K562 (cell line): ENCODE measurements around the gene MAP3K20. TPM values are rescaled to one million over a fixed set of nuclear protein-coding genes. Genes with fewer than 3 reads are reported as not detected.

Experiments
- AFF1 ChIP-seq, 2 experiments: fragments of 450-650 bp; IDR thresholded peaks; 2 replicates each; pipeline ENCODE4 v1.6.1; 2018; ENCODE audit warnings: mild to moderate bottlenecking in 2 of 2, low read depth in 1 of 2; ENCODE audit not compliant: partially characterized antibody in 2 of 2
- CBX2 ChIP-seq: fragments of 200-600 bp; sonication (generic); IDR thresholded peaks from one replicate; pipeline ENCODE4 v1.6.1; 2012; ENCODE audit warnings: mild to moderate bottlenecking, low read length, inconsistent platforms; ENCODE audit not compliant: insufficient read depth, poor library complexity, severe bottlenecking
- CHD2 ChIP-seq: IDR thresholded peaks from 2 replicates; pipeline ENCODE4 v1.6.1; 2011; ENCODE audit warnings: low read depth, low read length
- ESRRB ChIP-seq: fragments of 250-450 bp; sonication (Bioruptor Pico); IDR thresholded peaks from 2 replicates; pipeline ENCODE4 v1.5.0; 2020; ENCODE audit warnings: mild to moderate bottlenecking, moderate library complexity, borderline replicate concordance
- LCOR ChIP-seq: sonication (generic); formaldehyde crosslinking; IDR thresholded peaks from 2 replicates; pipeline ENCODE4 v1.8.0; 2022; ENCODE audit warnings: mild to moderate bottlenecking, missing genetic modification reagents
- PHF21A ChIP-seq: fragments of 450-650 bp; IDR thresholded peaks from 2 replicates; pipeline ENCODE4 v1.6.1; 2017; ENCODE audit warnings: low read depth, borderline replicate concordance
- PHF8 ChIP-seq: fragments of 200-600 bp; sonication (generic); IDR thresholded peaks from 2 replicates; pipeline ENCODE4 v1.6.1; 2012; ENCODE audit warnings: mixed run types, mild to moderate bottlenecking, inconsistent platforms, low read length, moderate library complexity, borderline replicate concordance
- SMARCC2 ChIP-seq: fragments of 450-650 bp; IDR thresholded peaks from 2 replicates; pipeline ENCODE4 v1.6.1; 2017; ENCODE audit warnings: antibody characterized with exemption, moderate library complexity, mild to moderate bottlenecking, low read depth
- STAT5B ChIP-seq: fragments of 250-450 bp; sonication (Bioruptor Pico); IDR thresholded peaks from 2 replicates; pipeline ENCODE4 v1.8.0; 2021; ENCODE audit warnings: mild to moderate bottlenecking, inconsistent platforms
- TGIF2 ChIP-seq: sonication (generic); formaldehyde crosslinking; IDR thresholded peaks from 2 replicates; pipeline ENCODE4 v1.8.1; 2022; ENCODE audit warnings: mild to moderate bottlenecking, missing genetic modification reagents, moderate library complexity
- ZBTB9 ChIP-seq: fragments of 450-650 bp; formaldehyde crosslinking; IDR thresholded peaks from 2 replicates; pipeline ENCODE4 v1.4.0; 2020; ENCODE audit warnings: mild to moderate bottlenecking, moderate library complexity
- ZNF217 ChIP-seq: sonication (generic); formaldehyde crosslinking; IDR thresholded peaks from 2 replicates; pipeline ENCODE4 v1.8.0; 2022; ENCODE audit warnings: mild to moderate bottlenecking, missing genetic modification reagents
- ZNF449 ChIP-seq: fragments of 250-450 bp; sonication (Bioruptor Pico); IDR thresholded peaks from 2 replicates; pipeline ENCODE4 v1.8.0; 2022; ENCODE audit warnings: moderate library complexity, mild to moderate bottlenecking, inconsistent platforms
- ZNF584 ChIP-seq: fragments of 200-800 bp; sonication (Bioruptor generic); IDR thresholded peaks from 2 replicates; pipeline ENCODE4 v1.6.1; 2016; ENCODE audit warnings: low read depth, mild to moderate bottlenecking, missing genetic modification characterization, missing compliant biosample characterization
- ZNF586 ChIP-seq: fragments of 450-650 bp; formaldehyde crosslinking; conservative IDR thresholded peaks from 2 replicates; pipeline ENCODE4 v1.4.0; 2020; ENCODE audit warnings: mild to moderate bottlenecking, moderate library complexity
- polyA plus RNA-seq, 8 experiments: library from polyadenylated mRNA; depleted of rRNA in 4 of 8; stranded (reverse) in 5 of 8; unstranded in 3 of 8; fragments of >200 nt; fragmentation: Nextera tagmentation in 2 of 8; fragmentation: Illumina TruSeq in 1 of 8; extraction: Ambion mirVana in 2 of 8; extraction: Trizol in 1 of 8; gene quantifications; 2 replicates each; pipeline versions ENCODE4 v1.2.1 to v1.2.3, GENCODE V29; 2011 to 2014; ENCODE audit warnings: inconsistent platforms in 1 of 8, missing spikeins in 1 of 8
- total RNA-seq, 7 experiments: library from RNA; depleted of rRNA in 6 of 7; stranded (reverse); fragments of >200 nt in 6 of 7; fragmentation: Illumina TruSeq in 2 of 7; extraction: Trizol in 2 of 7; gene quantifications; 2 replicates each; pipeline versions ENCODE4 v1.2.1 to v1.2.3, GENCODE V29; 2011 to 2021; ENCODE audit warnings: low replicate concordance in 1 of 7
- TF ChIP-seq, protein P1 (sequence below), 2 experiments: fragments of 200-800 bp in 1 of 2; sonication (Bioruptor generic) in 1 of 2; sonication (generic) in 1 of 2; formaldehyde crosslinking in 1 of 2; IDR thresholded peaks in 1 of 2; conservative IDR thresholded peaks in 1 of 2; 2 replicates each; pipeline versions ENCODE4 v1.5.0 to v1.6.1; 2016 to 2020; ENCODE audit warnings: missing compliant biosample characterization in 1 of 2, missing genetic modification characterization in 1 of 2, missing genetic modification reagents in 1 of 2
- TF ChIP-seq, protein P2 (sequence below): fragments of 250-450 bp; sonication (Bioruptor Pico); IDR thresholded peaks from 2 replicates; pipeline ENCODE4 v1.4.0; 2020

Gene MAP3K20
- total and polyA plus RNA-seq, 9 of the 15 experiments (the other 6 are each of a cell fraction or from before 2014, with no cell fraction given): 9.8 to 34.2 (median 27.3) TPM

DNA sequence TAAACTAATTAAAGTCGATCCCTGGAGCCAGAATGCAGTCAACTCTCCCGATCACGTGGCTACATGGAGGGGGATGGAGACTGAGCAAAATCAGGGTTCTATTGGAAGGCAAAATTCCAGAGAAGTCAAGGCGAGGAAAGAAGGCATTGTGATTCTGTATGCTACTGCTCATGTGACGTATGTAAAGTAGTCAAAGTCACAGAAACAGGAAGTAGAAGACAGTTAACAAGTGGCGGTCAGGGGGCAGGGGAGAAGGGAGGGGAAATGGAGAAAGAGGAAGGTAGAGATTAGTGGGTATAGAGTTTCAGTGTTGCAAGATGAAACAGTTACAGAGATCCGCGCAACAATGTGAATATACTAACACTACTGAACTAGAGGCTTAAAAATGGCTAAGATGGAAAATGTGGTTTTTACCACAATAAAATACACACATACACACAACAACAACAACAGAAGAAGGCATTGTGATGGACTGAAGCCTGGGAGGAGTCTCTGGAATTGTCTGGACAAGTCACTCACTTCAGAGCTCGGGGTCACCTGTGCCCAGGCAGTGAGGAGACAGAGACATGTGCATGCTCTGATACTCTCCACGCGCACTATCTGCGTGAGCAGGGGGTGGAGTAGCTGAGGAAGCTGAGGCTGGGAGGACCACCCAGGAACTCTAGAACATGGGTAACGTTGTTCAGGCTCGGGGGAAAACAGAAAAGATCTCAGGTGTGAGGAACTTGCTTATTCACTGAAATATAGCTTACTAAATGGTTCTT, 189.1 kb downstream of the MAP3K20 start (continued):
- TF ChIP-seq TGIF2 (CRISPR knock-in tag) (no peak), ZNF586 (CRISPR knock-in tag) (no peak), ZNF217 (CRISPR knock-in tag) (no peak), CHD2 (no peak), ZNF449 (CRISPR knock-in tag) (no peak), STAT5B (no peak), ESRRB (CRISPR knock-in tag) (no peak), AFF1 (IDR thresholded peaks at IDR 0.05; ENCODE audit: low read depth in 1 of 2, partially characterized antibody in 2 of 2) (no peak), LCOR (CRISPR knock-in tag) (no peak), ZBTB9 (CRISPR knock-in tag) (0 out of 2 replicates have a peak, but pooled peaks have one; percentile 37), PHF8 (no peak), PHF21A (no peak), SMARCC2 (no peak), CBX2 (no peak), ZNF584 (CRISPR knock-in tag) (no peak)
- TF ChIP-seq, protein P1, sequence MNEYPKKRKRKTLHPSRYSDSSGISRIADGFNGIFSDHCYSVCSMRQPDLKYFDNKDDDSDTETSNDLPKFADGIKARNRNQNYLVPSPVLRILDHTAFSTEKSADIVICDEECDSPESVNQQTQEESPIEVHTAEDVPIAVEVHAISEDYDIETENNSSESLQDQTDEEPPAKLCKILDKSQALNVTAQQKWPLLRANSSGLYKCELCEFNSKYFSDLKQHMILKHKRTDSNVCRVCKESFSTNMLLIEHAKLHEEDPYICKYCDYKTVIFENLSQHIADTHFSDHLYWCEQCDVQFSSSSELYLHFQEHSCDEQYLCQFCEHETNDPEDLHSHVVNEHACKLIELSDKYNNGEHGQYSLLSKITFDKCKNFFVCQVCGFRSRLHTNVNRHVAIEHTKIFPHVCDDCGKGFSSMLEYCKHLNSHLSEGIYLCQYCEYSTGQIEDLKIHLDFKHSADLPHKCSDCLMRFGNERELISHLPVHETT (CRISPR knock-in tag; conservative IDR thresholded peaks at IDR 0.05 in 1 of 2, IDR thresholded peaks at IDR 0.05 in 1 of 2): no peak
- TF ChIP-seq, protein P2, sequence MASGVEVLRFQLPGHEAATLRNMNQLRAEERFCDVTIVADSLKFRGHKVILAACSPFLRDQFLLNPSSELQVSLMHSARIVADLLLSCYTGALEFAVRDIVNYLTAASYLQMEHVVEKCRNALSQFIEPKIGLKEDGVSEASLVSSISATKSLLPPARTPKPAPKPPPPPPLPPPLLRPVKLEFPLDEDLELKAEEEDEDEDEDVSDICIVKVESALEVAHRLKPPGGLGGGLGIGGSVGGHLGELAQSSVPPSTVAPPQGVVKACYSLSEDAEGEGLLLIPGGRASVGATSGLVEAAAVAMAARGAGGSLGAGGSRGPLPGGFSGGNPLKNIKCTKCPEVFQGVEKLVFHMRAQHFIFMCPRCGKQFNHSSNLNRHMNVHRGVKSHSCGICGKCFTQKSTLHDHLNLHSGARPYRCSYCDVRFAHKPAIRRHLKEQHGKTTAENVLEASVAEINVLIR: peak; percentile 59
